NCI-H526 treated with DMSO at 0.1 percent for 48 hours (cell line): Measurements from ENCODE around the gene ATG16L1.
"Not testable (repeated sequence)": the region's sequence is repeated elsewhere in the genome, so short reads cannot be mapped to it uniquely, and the experiment has no call there.

Experiments used
- DNase-seq: peaks from one replicate; lab custom pipeline; 2025; lab: John Stamatoyannopoulos, UW

ATG16L1 gene

GRCh38 chr2:233331536-233331935 lies 80.1 kb downstream of the ATG16L1 start:
- no peak for DNase-seq

GRCh38 chr2:233332125-233332524 lies 80.7 kb downstream of the ATG16L1 start:
- no peak for DNase-seq

GRCh38 chr2:233334915-233335314 lies 83.4 kb downstream of the ATG16L1 start:
- DNase-seq, result no peak

GRCh38 chr2:233336091-233336490 lies 84.6 kb downstream of the ATG16L1 start:
- DNase-seq, result not testable (repeated sequence)

- DNase-seq, result no peak
These were observed 85.1 kb downstream of the ATG16L1 start for GRCh38 chr2:233336541-233336940.

- DNase-seq, result no peak
These were observed 86.6 kb downstream of the ATG16L1 start for GRCh38 chr2:233338046-233338445.

GRCh38 chr2:233338812-233339368 lies 87.4 kb downstream of the ATG16L1 start:
- DNase-seq, result no peak

- no peak for DNase-seq
These were observed 88.0 kb downstream of the ATG16L1 start for GRCh38 chr2:233339427-233339826.

- DNase-seq, result no peak
These were observed 89.8 kb downstream of the ATG16L1 start for GRCh38 chr2:233341296-233341695.

- no peak for DNase-seq
These were observed 90.8 kb downstream of the ATG16L1 start for GRCh38 chr2:233342301-233342700.

GRCh38 chr2:233343171-233343705 lies 91.8 kb downstream of the ATG16L1 start:
- no peak for DNase-seq
